T-helper 2 cell treated with Interferon-gamma antibody and Interleukin-4, amounts not matched to agents 100 ng/mL and 5 ng/mL, for 36 hours (primary cell): ENCODE results near the gene PRTN3. TPM values are rescaled to one million over a fixed set of nuclear protein-coding genes. Genes with fewer than 3 reads are reported as not detected.

Experiments used
- intact Hi-C: fragments of 100-400 bp; cut with micrococcal nuclease; formaldehyde crosslinking; loops from one replicate; pipeline ENCODE4 v1.15.1; 2023
- total RNA-seq: library from RNA; stranded (reverse); gene quantifications from 2 replicates; pipeline ENCODE4 v1.2.3, GENCODE V29; 2022

Gene PRTN3
- total RNA-seq, 1 donor from 2014 or later, result not detected

- intact Hi-C loops, result no loop called here
Observed at GRCh38 chr19:896434-896833, 55.6 kb downstream of the PRTN3 start.

GRCh38 chr19:896999-897398 is 56.2 kb downstream of the PRTN3 start:
- intact Hi-C loops, result no loop called here

GRCh38 chr19:897442-898039 is 56.7 kb downstream of the PRTN3 start:
- intact Hi-C loops, result no loop called here

Other genes starting within 250 kb of the PRTN3 start
- 50.6 and 53.9 TPM in 2 replicates for gene POLRMT, start 207.5 kb upstream of the PRTN3 start, total RNA-seq
- gene FGF22, start 201.1 kb upstream of the PRTN3 start, total RNA-seq, result not detected in 2 replicates
- gene RNF126, start 177.8 kb upstream of the PRTN3 start, total RNA-seq, result 74.1 and 80.9 TPM in 2 replicates
- 2.5 and 3.3 TPM in 2 replicates for gene FSTL3, start 164.6 kb upstream of the PRTN3 start, total RNA-seq
- not detected in 2 replicates for gene PRSS57, start 145.5 kb upstream of the PRTN3 start, total RNA-seq
- gene PALM, start 132.1 kb upstream of the PRTN3 start, total RNA-seq, result not detected in 2 replicates
- gene MISP, start 89.9 kb upstream of the PRTN3 start, total RNA-seq, result not detected in 2 replicates
- gene PTBP1, start 43.5 kb upstream of the PRTN3 start, total RNA-seq, result 616 and 655 TPM in 2 replicates
- gene PLPPR3, start 19.0 kb upstream of the PRTN3 start, total RNA-seq, result not detected in 2 replicates
- gene AZU1, start 13.2 kb upstream of the PRTN3 start, total RNA-seq, result not detected in 2 replicates
- not detected in 2 replicates for gene ELANE, start 11.3 kb downstream of the PRTN3 start, total RNA-seq
- gene CFD, start 18.7 kb downstream of the PRTN3 start, total RNA-seq, result 2.3 and 2.5 TPM in 2 replicates
- 62.2 and 66.7 TPM in 2 replicates for gene MED16, start 52.2 kb downstream of the PRTN3 start, total RNA-seq
- gene RNU6-9, start 52.5 kb downstream of the PRTN3 start, total RNA-seq, result not detected in 2 replicates
- gene R3HDM4, start 72.2 kb downstream of the PRTN3 start, total RNA-seq, result 90.7 and 96.4 TPM in 2 replicates
- 1.7 and 1.9 TPM in 2 replicates for gene KISS1R, start 76.3 kb downstream of the PRTN3 start, total RNA-seq
- gene ARID3A, start 85.0 kb downstream of the PRTN3 start, total RNA-seq, result 22.8 and 26.8 TPM in 2 replicates
- 57.2 and 61.8 TPM in 2 replicates for gene WDR18, start 143.3 kb downstream of the PRTN3 start, total RNA-seq
- gene GRIN3B, start 159.4 kb downstream of the PRTN3 start, total RNA-seq, result not detected in 2 replicates
- gene TMEM259, start 180.1 kb downstream of the PRTN3 start, total RNA-seq, result 154 TPM in 2 replicates
- not detected in 2 replicates for gene RNU6-2, start 180.5 kb downstream of the PRTN3 start, total RNA-seq
- 546 and 561 TPM in 2 replicates for gene CNN2, start 185.6 kb downstream of the PRTN3 start, total RNA-seq
- gene ABCA7, start 199.1 kb downstream of the PRTN3 start, total RNA-seq, result 44.1 and 44.3 TPM in 2 replicates
- gene ARHGAP45, start 226.2 kb downstream of the PRTN3 start, total RNA-seq, result 402 and 407 TPM in 2 replicates